Astrocyte (in vitro differentiated cells and primary cell): ENCODE measurements around the gene ECE1. TPM values are rescaled to one million over a fixed set of nuclear protein-coding genes. Genes with fewer than 3 reads are reported as not detected.

Experiments used
- DNase-seq: peaks from one replicate; pipeline ENCODE4 v3.0.0-alpha.2; 2010; ENCODE audit warnings: low read depth
- FAIRE-seq: peaks from 2 replicates; lab custom pipeline; 2011; peaks lifted over from hg19 to GRCh38; lab: Jason Lieb, UNC
- H2AFZ ChIP-seq: 2 replicates; pipeline ENCODE4 v1.6.0; 2012; ENCODE audit warnings: low read depth, low read length, inconsistent platforms
- H3K27ac ChIP-seq: 2 replicates; pipeline ENCODE4 v1.5.1; 2011; ENCODE audit warnings: low read depth, low read length, inconsistent platforms
- H3K27me3 ChIP-seq: 2 replicates; pipeline ENCODE4 v1.6.0; 2011; ENCODE audit warnings: low read length, inconsistent platforms; ENCODE audit not compliant: insufficient read depth
- H3K36me3 ChIP-seq: 2 replicates; pipeline ENCODE4 v1.5.1; 2011; ENCODE audit warnings: low read length, inconsistent platforms; ENCODE audit not compliant: insufficient read depth
- H3K4me1 ChIP-seq: 2 replicates; pipeline ENCODE4 v1.5.1; 2011; ENCODE audit warnings: low read length, inconsistent platforms; ENCODE audit not compliant: insufficient read depth
- H3K4me2 ChIP-seq: 2 replicates; pipeline ENCODE4 v1.6.0; 2012; ENCODE audit warnings: low read length, inconsistent platforms
- H3K4me3 ChIP-seq: 2 replicates; pipeline ENCODE4 v1.5.1; 2011; ENCODE audit warnings: low read depth, mild to moderate bottlenecking, low read length, inconsistent platforms; ENCODE audit not compliant: insufficient read depth
- H3K79me2 ChIP-seq: 2 replicates; pipeline ENCODE4 v1.6.0; 2012; ENCODE audit warnings: mild to moderate bottlenecking, low read length, inconsistent platforms; ENCODE audit not compliant: insufficient read depth
- H3K9ac ChIP-seq: 2 replicates; pipeline ENCODE4 v1.6.0; 2012; ENCODE audit warnings: mild to moderate bottlenecking, low read length, inconsistent platforms
- H3K9me3 ChIP-seq: 2 replicates; pipeline ENCODE4 v1.5.1; 2012; ENCODE audit warnings: low read depth, mild to moderate bottlenecking, low read length, inconsistent platforms; ENCODE audit not compliant: insufficient read depth
- H4K20me1 ChIP-seq: 2 replicates; pipeline ENCODE4 v1.6.0; 2012; ENCODE audit warnings: low read length, inconsistent platforms; ENCODE audit not compliant: insufficient read depth
- H3K27ac Mint-ChIP-seq: one replicate; pipeline ENCODE4 v1.8.0; 2021; ENCODE audit warnings: mild to moderate bottlenecking, mixed read lengths; ENCODE audit not compliant: unreplicated experiment
- H3K27me3 Mint-ChIP-seq: one replicate; pipeline ENCODE4 v1.8.0; 2021; ENCODE audit warnings: low read depth, mixed read lengths; ENCODE audit not compliant: unreplicated experiment
- H3K36me3 Mint-ChIP-seq: one replicate; pipeline ENCODE4 v1.8.0; 2021; ENCODE audit warnings: low read depth, mixed read lengths; ENCODE audit not compliant: unreplicated experiment
- H3K4me1 Mint-ChIP-seq: one replicate; pipeline ENCODE4 v1.8.0; 2021; ENCODE audit warnings: low read depth, mixed read lengths; ENCODE audit not compliant: unreplicated experiment
- H3K4me3 Mint-ChIP-seq: one replicate; pipeline ENCODE4 v1.8.0; 2021; ENCODE audit warnings: mild to moderate bottlenecking, moderate library complexity, mixed read lengths; ENCODE audit not compliant: unreplicated experiment
- H3K9me3 Mint-ChIP-seq: one replicate; pipeline ENCODE4 v1.8.0; 2021; ENCODE audit warnings: mild to moderate bottlenecking, mixed read lengths; ENCODE audit not compliant: unreplicated experiment
- CTCF ChIP-seq: IDR thresholded peaks from 2 replicates; pipeline ENCODE4 v1.5.1; 2011; ENCODE audit warnings: low read depth, mild to moderate bottlenecking, inconsistent platforms, low read length, moderate library complexity; ENCODE audit not compliant: insufficient read depth
- EZH2 ChIP-seq: IDR thresholded peaks from 2 replicates; pipeline ENCODE4 v1.6.1; 2012; ENCODE audit warnings: mild to moderate bottlenecking, low read length, inconsistent platforms; ENCODE audit not compliant: insufficient read depth
- total RNA-seq: library from RNA; stranded (reverse); gene quantifications from 2 replicates; pipeline ENCODE4 v1.2.1, GENCODE V29; 2021

The ECE1 gene
- total RNA-seq, 1 donor from 2014 or later = 172 TPM

DNA sequence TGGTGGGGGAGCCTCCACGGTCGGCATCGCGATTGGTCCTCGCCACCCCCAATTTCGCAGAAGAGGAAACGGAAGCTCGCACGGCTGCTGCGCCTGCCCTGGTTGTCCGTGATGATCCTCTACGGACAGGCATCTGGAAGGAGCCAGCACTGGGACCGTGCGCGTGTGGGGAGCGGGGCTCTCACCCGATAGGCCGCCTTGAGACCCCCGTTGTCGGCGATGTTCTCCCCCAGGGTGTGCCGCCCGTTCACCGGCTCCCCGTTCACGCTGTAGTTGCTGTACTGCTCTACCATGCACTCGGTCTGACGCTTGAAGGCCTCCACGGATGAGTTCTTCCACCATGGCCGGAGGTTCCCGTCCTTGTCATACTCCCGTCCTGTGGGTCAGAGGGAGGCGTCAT lies 65.2 kb downstream of the ECE1 start:
- no peak overlapping the region for H3K4me2 ChIP-seq
- H2AFZ ChIP-seq = no peak overlapping the region
- H3K27ac Mint-ChIP-seq = no peak overlapping the region

DNA sequence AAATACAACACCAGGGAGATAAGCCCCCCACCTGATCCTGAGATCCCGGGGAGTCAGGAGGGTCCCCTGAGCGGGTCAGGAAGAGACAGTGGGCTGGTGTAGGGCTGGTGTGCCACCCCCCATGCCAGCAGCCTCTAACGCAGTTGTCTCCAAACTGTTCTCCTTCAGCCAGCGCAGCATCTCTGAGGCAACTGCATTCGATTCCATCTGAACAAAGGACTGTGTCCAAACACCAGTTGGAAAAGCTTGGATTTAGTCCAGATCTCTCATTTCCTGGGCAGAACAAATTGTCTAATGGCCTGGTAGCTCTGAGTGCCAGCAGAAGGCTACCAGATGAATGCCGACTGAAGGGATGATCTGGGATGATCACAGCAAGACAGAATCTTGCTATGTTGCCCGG lies 69.4 kb downstream of the ECE1 start:
- H3K27ac Mint-ChIP-seq = no peak overlapping the region
- no peaks in the 10 kb centered on the region for H3K9me3 Mint-ChIP-seq
- FAIRE-seq (no peak), DNase-seq (no peak)
- no peak overlapping the region for H3K4me3 Mint-ChIP-seq
- Histone ChIP-seq H3K4me1 (no peaks in the 10 kb centered on the region), H3K4me2 (no peak overlapping the region), H3K36me3 (peaks cover 18% of the 10 kb centered on the region), H3K27me3 (no peaks in the 10 kb centered on the region), H3K9ac (no peak overlapping the region), H3K4me3 (no peak overlapping the region), H2AFZ (no peak overlapping the region), H3K27ac (no peak overlapping the region), H3K9me3 (no peaks in the 10 kb centered on the region), H4K20me1 (peaks cover 13% of the 10 kb centered on the region), H3K79me2 (no peaks in the 10 kb centered on the region)
- TF ChIP-seq EZH2 (no peak), CTCF (no peak)
- H3K36me3 Mint-ChIP-seq = peaks cover 14% of the 10 kb centered on the region
- H3K27me3 Mint-ChIP-seq = no peaks in the 10 kb centered on the region
- H3K4me1 Mint-ChIP-seq = no peaks in the 10 kb centered on the region

More for the DNA sequence above, 65.2 kb downstream of the ECE1 start:
- no peak for FAIRE-seq
- no peak overlapping the region for H3K4me3 ChIP-seq
- TF ChIP-seq CTCF (no peak), EZH2 (no peak)
- H4K20me1 ChIP-seq = no peaks in the 10 kb centered on the region
- H3K9me3 ChIP-seq = no peaks in the 10 kb centered on the region
- no peak for DNase-seq
- H3K36me3 ChIP-seq = peaks cover 13% of the 10 kb centered on the region
- Mint-ChIP-seq H3K4me1 (peaks cover 2% of the 10 kb centered on the region), H3K36me3 (peaks cover 20% of the 10 kb centered on the region), H3K27me3 (no peaks in the 10 kb centered on the region), H3K4me3 (no peak overlapping the region), H3K9me3 (no peaks in the 10 kb centered on the region)
- H3K27me3 ChIP-seq = no peaks in the 10 kb centered on the region
- H3K4me1 ChIP-seq = peaks cover 8% of the 10 kb centered on the region
- no peaks in the 10 kb centered on the region for H3K79me2 ChIP-seq
- H3K9ac ChIP-seq = no peak overlapping the region
- H3K27ac ChIP-seq = no peak overlapping the region

- H3K27me3 ChIP-seq = no peaks in the 10 kb centered on the region
- H2AFZ ChIP-seq = no peak overlapping the region
- Mint-ChIP-seq H3K9me3 (no peaks in the 10 kb centered on the region), H3K4me3 (no peak overlapping the region), H3K27me3 (no peaks in the 10 kb centered on the region), H3K4me1 (no peaks in the 10 kb centered on the region), H3K27ac (no peak overlapping the region), H3K36me3 (peaks cover 11% of the 10 kb centered on the region)
- DNase-seq = no peak
- H3K4me2 ChIP-seq = no peak overlapping the region
- no peak overlapping the region for H3K27ac ChIP-seq
- no peak for FAIRE-seq
- no peak for TF ChIP-seq EZH2
- TF ChIP-seq CTCF = no peak
- peaks cover 18% of the 10 kb centered on the region for H3K36me3 ChIP-seq
- H3K79me2 ChIP-seq = no peaks in the 10 kb centered on the region
- peaks cover 13% of the 10 kb centered on the region for H4K20me1 ChIP-seq
- H3K4me3 ChIP-seq = no peak overlapping the region
- H3K4me1 ChIP-seq = no peaks in the 10 kb centered on the region
- no peak overlapping the region for H3K9ac ChIP-seq
- H3K9me3 ChIP-seq = no peaks in the 10 kb centered on the region
Measured at GRCh38 chr1:21219674-21220073, 70.6 kb downstream of the ECE1 start.
